Measurements from ENCODE around the gene PPM1F. TPM values are rescaled to one million over a fixed set of nuclear protein-coding genes. Genes with fewer than 3 reads are reported as not detected.

Gene PPM1F
- total RNA-seq, 1 donor from 2014 or later = 244 TPM

- no peaks in the 10 kb centered on the region for H3K9me3 Mint-ChIP-seq (ENCODE audit: unreplicated experiment)
- no peak for DNase-seq (ENCODE audit: low spot score)
- H3K36me3 Mint-ChIP-seq (ENCODE audit: low read depth, unreplicated experiment) = peaks cover 22% of the 10 kb centered on the region
Measured at GRCh38 chr22:21960200-21961126, 7.8 kb upstream of the PPM1F start.

GRCh38 chr22:21959274-21960074 lies 6.8 kb upstream of the PPM1F start:
- no peak overlapping the region for H3K4me3 Mint-ChIP-seq (ENCODE audit: unreplicated experiment)
- no peak for DNase-seq (ENCODE audit: low spot score)
- H3K27ac Mint-ChIP-seq (ENCODE audit: unreplicated experiment) = no peak overlapping the region
- H3K27me3 Mint-ChIP-seq (ENCODE audit: unreplicated experiment) = peaks cover 14% of the 10 kb centered on the region
- no peak for TF ChIP-seq CTCF (IDR thresholded peaks at IDR 0.05; ENCODE audit: unreplicated experiment)
- no peaks in the 10 kb centered on the region for H3K4me1 Mint-ChIP-seq (ENCODE audit: unreplicated experiment)
- H3K9me3 Mint-ChIP-seq (ENCODE audit: unreplicated experiment) = no peaks in the 10 kb centered on the region
- H3K36me3 Mint-ChIP-seq (ENCODE audit: low read depth, unreplicated experiment) = peaks cover 16% of the 10 kb centered on the region

More at GRCh38 chr22:21960200-21961126, 7.8 kb upstream of the PPM1F start:
- H3K27ac Mint-ChIP-seq (ENCODE audit: unreplicated experiment) = peak overlapping the region; percentile 9
- H3K27me3 Mint-ChIP-seq (ENCODE audit: unreplicated experiment) = peaks cover 14% of the 10 kb centered on the region
- H3K4me1 Mint-ChIP-seq (ENCODE audit: unreplicated experiment) = no peaks in the 10 kb centered on the region
- H3K4me3 Mint-ChIP-seq (ENCODE audit: unreplicated experiment) = no peak overlapping the region
- no peak for TF ChIP-seq CTCF (IDR thresholded peaks at IDR 0.05; ENCODE audit: unreplicated experiment)

GRCh38 chr22:21958360-21959273 lies 6.0 kb upstream of the PPM1F start:
- no peak overlapping the region for H3K4me3 Mint-ChIP-seq (ENCODE audit: unreplicated experiment)
- H3K4me1 Mint-ChIP-seq (ENCODE audit: unreplicated experiment) = no peaks in the 10 kb centered on the region
- peaks cover 14% of the 10 kb centered on the region for H3K36me3 Mint-ChIP-seq (ENCODE audit: low read depth, unreplicated experiment)
- H3K9me3 Mint-ChIP-seq (ENCODE audit: unreplicated experiment) = no peaks in the 10 kb centered on the region
- H3K27ac Mint-ChIP-seq (ENCODE audit: unreplicated experiment) = peak overlapping the region; percentile 41
- no peak for DNase-seq (ENCODE audit: low spot score)
- H3K27me3 Mint-ChIP-seq (ENCODE audit: unreplicated experiment) = peaks cover 16% of the 10 kb centered on the region
- no peak for TF ChIP-seq CTCF (IDR thresholded peaks at IDR 0.05; ENCODE audit: unreplicated experiment)

GRCh38 chr22:21951931-21952465 lies 650 bp downstream of the PPM1F start:
- H3K27me3 Mint-ChIP-seq (ENCODE audit: unreplicated experiment) = peaks cover 11% of the 10 kb centered on the region
- no peaks in the 10 kb centered on the region for H3K9me3 Mint-ChIP-seq (ENCODE audit: unreplicated experiment)
- peaks cover 17% of the 10 kb centered on the region for H3K36me3 Mint-ChIP-seq (ENCODE audit: low read depth, unreplicated experiment)
- peak overlapping the region; percentile 95 for H3K4me3 Mint-ChIP-seq (ENCODE audit: unreplicated experiment)
- no peak for TF ChIP-seq CTCF (IDR thresholded peaks at IDR 0.05; ENCODE audit: unreplicated experiment)
- H3K4me1 Mint-ChIP-seq (ENCODE audit: unreplicated experiment) = peaks cover 46% of the 10 kb centered on the region
- peak; percentile 33 for DNase-seq (ENCODE audit: low spot score)
- H3K27ac Mint-ChIP-seq (ENCODE audit: unreplicated experiment) = peak overlapping the region; percentile 90

Measured in endothelial cell (in vitro differentiated cells).